Activated naive CD4-positive, alpha-beta T cell treated with anti-CD3 and anti-CD28 coated beads, Interleukin-2, amount 50 U/mL, for 24 hours (primary cell): ENCODE results near the gene LAMA5.

Experiments
- H3K27ac Mint-ChIP-seq: one replicate; pipeline ENCODE4 v1.8.0; 2021; ENCODE audit warnings: mild to moderate bottlenecking, mixed read lengths
- H3K27me3 Mint-ChIP-seq: one replicate; pipeline ENCODE4 v1.8.0; 2021; ENCODE audit warnings: mixed read lengths
- H3K36me3 Mint-ChIP-seq: one replicate; pipeline ENCODE4 v1.8.0; 2021; ENCODE audit warnings: mixed read lengths
- H3K4me1 Mint-ChIP-seq: one replicate; pipeline ENCODE4 v1.8.0; 2021; ENCODE audit warnings: mixed read lengths
- H3K4me3 Mint-ChIP-seq: one replicate; pipeline ENCODE4 v1.8.0; 2021; ENCODE audit warnings: mild to moderate bottlenecking, mixed read lengths
- H3K9me3 Mint-ChIP-seq: one replicate; pipeline ENCODE4 v1.8.0; 2021; ENCODE audit warnings: mixed read lengths

Gene LAMA5

DNA sequence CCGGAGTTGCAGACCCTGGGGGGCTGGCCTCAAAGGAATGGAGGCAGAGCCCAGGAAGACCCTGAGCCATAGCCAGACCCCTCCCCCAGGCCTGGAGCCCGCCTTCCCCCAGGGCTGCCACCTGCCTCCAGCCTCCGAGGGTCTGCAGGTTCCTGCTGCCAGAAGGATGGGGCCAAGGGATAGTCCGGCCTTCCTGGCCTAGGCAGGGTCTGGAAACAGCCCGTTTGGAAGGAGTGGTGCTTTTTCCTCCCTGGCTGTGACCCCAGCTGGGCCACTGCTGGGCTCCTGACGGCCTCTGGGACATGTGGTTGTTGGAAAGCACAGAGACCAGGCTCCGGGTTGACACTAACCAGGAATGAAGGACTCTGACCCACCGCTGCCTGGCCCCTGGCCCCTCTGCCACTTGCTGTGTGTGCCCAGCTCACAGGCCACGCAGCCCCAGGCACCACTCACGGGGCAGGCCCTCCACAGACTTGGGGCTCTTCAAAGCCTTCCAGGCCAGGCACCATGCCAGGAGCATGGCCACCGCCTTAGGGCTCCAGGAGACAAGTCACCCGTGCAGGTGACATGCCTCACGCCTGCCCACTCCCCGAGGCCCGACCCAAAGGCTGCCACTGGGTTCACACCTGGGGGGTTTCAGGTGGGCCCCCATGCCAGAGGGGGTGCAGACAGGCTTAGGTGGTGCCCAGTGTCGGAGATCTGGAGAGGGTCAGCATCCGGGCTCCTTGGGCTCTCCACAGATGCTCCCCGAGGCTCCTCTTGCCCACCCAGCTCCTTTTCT lies 3.9 kb upstream of the LAMA5 start:
- no peak overlapping the region for H3K4me3 Mint-ChIP-seq
- no peaks in the 10 kb centered on the region for H3K9me3 Mint-ChIP-seq
- no peaks in the 10 kb centered on the region for H3K4me1 Mint-ChIP-seq
- H3K36me3 Mint-ChIP-seq: no peaks in the 10 kb centered on the region
- no peak overlapping the region for H3K27ac Mint-ChIP-seq
- peaks cover 6% of the 10 kb centered on the region for H3K27me3 Mint-ChIP-seq

DNA sequence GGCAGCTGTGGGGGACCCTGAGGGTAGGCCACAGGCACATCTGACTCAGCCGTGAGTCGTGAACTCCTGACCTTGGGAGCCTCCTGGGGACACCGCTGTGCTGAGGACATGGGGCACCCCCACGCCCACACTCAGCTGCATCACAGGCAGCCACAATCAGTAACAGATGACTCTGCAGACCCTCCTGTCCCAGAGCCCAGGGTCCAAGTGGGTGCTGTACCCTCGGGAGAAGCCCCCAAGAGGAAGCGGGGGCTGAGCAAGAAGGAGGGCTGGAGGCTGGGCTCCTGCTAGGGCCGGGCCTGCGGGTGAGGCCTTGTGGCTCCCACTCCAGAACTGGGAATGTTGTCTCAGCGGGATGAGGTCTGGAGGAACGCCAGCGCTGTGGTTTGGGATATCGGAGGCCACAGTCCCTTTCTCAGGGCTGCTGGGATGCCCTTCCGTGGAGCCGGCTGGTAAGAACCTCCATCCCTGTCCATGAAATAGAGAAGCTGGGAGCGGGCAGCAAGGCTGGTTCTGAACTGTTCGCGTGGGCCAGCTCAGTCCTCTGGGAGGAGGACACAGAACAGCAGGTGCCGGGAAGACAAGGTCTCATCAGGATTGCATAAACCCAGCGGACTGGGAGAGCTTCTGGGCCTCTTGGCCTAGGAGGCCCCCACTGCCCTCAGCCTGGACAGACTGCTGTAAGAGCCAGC lies 3.1 kb upstream of the LAMA5 start:
- Mint-ChIP-seq H3K27ac (no peak overlapping the region), H3K4me1 (no peaks in the 10 kb centered on the region), H3K4me3 (no peak overlapping the region), H3K9me3 (no peaks in the 10 kb centered on the region), H3K27me3 (peaks cover 8% of the 10 kb centered on the region), H3K36me3 (no peaks in the 10 kb centered on the region)

DNA sequence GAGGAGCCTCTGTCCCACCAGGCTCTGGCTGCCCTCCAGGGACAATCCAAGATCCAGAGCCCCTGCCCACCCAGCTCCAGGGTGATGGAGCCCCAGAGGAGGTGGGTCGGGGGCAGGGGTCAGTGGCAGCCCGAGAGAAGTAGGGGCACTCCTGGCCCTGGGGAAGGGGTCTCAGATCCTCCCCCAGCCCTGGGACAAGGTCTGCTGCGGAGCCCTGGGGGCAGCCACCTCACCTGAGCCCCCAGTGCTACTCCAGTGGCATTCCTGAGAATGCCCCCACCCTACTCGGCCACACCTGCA lies 2.7 kb upstream of the LAMA5 start:
- Mint-ChIP-seq H3K36me3 (no peaks in the 10 kb centered on the region), H3K4me1 (no peaks in the 10 kb centered on the region), H3K27me3 (peaks cover 12% of the 10 kb centered on the region), H3K4me3 (no peak overlapping the region), H3K27ac (no peak overlapping the region), H3K9me3 (no peaks in the 10 kb centered on the region)

DNA sequence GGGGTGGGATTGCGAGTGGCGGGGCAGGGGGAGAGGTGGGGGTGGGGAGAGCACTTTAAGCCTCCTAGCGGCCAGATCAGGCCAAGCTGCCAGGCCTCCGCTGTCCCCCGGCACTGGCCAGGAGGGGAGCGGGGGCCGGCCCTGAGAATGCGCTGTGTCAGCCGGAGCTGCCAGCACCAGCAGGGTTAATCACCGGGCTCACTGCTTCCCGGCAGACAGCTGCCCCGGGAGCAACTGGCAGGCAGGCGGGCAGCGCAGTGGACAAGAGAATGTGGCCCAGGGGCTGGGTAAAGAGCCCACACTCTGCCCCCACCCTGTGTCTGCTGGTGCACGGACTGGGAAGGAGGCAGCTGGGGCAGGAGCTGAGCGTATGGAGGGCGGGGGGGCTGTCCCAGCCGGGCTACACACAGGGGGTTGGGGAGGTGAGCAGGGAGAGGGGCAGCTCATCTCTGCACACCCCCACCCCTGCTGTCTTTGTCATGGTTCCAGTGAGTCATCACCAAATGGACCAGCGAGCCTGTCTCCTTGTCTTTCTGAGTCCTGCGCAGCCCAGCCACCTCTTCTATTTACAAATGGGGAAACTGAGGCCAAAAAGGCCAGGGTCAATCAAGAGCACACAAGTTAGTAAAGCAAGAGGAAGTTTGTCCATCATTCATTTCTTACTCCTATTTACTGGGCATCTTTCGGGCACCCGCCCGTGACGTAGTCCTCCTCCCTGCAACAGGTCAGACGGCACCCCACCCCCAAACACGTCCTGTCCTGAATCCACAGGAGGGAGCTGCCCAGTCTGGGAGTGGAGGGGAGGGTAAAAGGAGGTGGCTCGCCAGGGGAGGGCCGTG lies 2.1 kb upstream of the LAMA5 start:
- Mint-ChIP-seq H3K9me3 (no peaks in the 10 kb centered on the region), H3K4me1 (no peaks in the 10 kb centered on the region), H3K27ac (no peak overlapping the region), H3K27me3 (peaks cover 12% of the 10 kb centered on the region), H3K4me3 (peak overlapping the region; percentile 17), H3K36me3 (no peaks in the 10 kb centered on the region)

DNA sequence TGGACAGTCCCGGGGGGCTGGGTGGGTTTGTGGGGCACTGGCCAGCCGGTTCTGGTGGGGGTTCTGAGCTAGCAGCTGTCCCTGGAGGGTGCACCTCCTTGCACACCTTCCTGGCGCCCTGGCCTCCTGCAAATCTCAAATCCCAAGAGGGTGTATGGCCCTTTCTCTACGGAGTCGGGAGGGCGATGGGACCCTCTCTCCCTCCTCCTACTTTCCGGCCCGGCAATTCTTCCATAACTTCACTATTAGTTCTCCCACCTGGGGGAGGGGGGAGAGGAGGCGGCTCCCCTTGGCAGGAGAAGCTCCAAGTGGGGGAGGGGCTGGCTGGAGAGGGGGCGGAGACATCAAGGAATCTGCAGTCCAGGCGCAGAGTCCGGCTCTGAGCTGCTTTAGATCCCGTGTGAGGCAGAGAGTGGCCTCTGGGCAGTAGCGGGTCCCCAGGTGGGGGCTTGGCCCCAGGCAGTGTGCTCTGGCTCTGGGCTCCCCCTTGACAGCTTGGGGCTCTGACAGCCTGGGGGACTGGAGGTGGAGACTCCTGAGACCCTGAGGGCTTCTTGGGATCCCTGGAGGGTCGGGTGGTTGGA lies 1.4 kb upstream of the LAMA5 start:
- peaks cover 15% of the 10 kb centered on the region for H3K27me3 Mint-ChIP-seq
- peak overlapping the region; percentile 52 for H3K4me3 Mint-ChIP-seq
- no peak overlapping the region for H3K27ac Mint-ChIP-seq
- H3K36me3 Mint-ChIP-seq: no peaks in the 10 kb centered on the region
- H3K4me1 Mint-ChIP-seq: no peaks in the 10 kb centered on the region
- H3K9me3 Mint-ChIP-seq: no peaks in the 10 kb centered on the region

DNA sequence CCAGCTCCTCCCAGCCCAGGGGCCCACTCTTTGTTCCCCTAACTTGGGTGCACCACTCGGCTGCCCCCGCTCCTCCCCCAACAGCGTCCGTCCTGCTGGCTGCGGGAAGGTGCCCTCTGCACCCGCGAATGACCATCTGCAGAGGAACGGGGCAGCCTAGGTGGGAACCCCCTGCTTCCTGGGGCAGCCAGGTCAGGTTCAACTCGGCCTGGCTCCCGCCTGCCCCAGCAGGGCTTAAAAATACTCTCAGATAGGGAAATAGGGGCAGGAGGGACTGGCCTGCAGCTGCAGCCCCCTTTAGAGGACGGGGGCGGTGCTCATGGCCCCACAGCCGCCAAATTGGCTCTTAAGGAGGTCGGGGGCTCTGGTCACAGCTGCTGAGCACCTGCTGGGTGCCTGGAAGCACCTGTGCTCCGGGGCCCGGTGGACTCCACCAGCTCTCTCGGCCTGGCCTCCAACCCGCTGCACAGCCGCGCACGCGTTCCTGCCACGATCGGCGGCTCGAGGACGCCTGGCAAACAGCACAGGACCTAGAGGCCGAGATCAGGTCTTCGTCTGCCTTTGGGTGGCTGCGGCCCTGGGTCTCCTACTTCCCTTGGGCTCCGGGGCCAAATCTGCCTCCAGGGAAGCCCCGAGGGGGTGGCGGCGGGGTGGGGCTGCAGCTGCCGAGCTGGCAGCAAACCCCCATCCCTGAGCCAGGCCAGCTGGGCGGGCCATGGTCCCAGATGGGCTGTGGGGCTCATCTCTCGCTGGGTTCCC lies 700 bp upstream of the LAMA5 start:
- Mint-ChIP-seq H3K9me3 (no peaks in the 10 kb centered on the region), H3K4me3 (peak overlapping the region; percentile 52), H3K36me3 (no peaks in the 10 kb centered on the region), H3K27me3 (peaks cover 16% of the 10 kb centered on the region), H3K4me1 (no peaks in the 10 kb centered on the region), H3K27ac (no peak overlapping the region)

DNA sequence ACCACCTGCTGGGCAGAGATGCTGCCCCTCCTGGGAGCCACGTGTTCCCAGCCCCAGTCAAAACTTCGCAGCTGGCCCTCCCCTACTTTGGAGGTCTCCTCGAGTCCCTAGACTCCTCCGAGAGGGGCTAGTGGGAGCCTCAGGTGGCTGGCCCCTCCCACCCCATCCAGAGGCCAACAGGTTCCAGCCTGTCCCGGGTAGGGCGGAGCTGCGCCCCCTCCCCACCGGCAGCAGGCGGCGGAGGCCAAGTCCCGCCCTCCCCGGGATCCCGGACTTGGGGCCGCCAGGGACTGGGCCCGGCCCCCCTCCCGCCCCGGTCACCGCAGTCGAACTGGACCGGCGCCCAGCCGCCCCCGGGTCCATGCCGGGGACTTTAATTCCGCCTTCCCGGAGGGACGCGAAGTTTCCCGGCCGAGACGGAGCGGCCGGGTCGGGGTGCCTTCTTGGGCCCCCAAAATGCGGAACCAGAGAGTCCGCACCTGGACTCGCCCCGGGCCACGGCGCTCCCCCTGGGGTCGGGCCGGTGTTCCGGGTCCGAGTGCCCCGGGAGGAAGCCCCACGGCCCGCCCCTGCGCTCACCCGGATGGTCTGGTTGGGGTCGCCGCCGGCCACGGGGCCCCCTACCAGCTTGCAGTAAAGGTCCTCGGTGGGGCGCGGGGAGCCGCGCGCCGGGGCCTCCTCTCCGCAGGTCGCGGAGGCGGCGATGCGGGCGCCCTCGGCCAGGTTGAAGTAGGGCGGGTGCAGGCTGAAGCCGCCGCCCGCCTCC lies 559 bp downstream of the LAMA5 start:
- H3K4me1 Mint-ChIP-seq: no peaks in the 10 kb centered on the region
- H3K36me3 Mint-ChIP-seq: no peaks in the 10 kb centered on the region
- H3K4me3 Mint-ChIP-seq: no peak overlapping the region
- H3K9me3 Mint-ChIP-seq: no peaks in the 10 kb centered on the region
- H3K27ac Mint-ChIP-seq: no peak overlapping the region
- peaks cover 16% of the 10 kb centered on the region for H3K27me3 Mint-ChIP-seq

DNA sequence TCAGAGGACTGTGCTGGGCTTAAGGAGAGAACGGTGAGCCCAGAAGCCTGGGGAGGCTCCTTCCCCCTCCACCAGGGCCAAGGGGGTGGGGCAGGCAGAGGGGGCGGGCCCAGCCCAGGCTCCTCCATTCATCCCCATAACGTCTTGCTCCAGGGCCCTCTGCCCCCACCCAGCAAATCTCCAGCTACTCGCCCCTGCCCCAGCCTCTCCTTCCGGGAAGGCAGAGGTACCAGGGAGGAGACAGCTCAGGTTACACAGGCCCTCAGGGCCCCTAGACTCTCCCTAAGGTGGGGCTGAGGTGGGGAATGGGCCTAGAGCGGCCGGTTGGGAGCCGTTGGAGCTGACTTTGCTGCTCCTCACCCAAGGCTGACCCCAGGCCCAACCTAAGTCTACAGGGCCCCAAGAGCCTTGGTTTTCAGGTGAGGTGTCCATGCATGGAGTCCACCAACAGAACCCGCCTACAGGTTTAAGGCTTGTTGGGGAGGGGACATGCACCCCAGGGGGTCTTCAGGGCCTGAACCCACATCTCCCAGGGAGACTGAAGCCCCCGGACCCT lies 1.2 kb downstream of the LAMA5 start:
- Mint-ChIP-seq H3K27me3 (peaks cover 16% of the 10 kb centered on the region), H3K36me3 (no peaks in the 10 kb centered on the region), H3K27ac (no peak overlapping the region), H3K4me3 (no peak overlapping the region), H3K4me1 (no peaks in the 10 kb centered on the region), H3K9me3 (no peaks in the 10 kb centered on the region)

DNA sequence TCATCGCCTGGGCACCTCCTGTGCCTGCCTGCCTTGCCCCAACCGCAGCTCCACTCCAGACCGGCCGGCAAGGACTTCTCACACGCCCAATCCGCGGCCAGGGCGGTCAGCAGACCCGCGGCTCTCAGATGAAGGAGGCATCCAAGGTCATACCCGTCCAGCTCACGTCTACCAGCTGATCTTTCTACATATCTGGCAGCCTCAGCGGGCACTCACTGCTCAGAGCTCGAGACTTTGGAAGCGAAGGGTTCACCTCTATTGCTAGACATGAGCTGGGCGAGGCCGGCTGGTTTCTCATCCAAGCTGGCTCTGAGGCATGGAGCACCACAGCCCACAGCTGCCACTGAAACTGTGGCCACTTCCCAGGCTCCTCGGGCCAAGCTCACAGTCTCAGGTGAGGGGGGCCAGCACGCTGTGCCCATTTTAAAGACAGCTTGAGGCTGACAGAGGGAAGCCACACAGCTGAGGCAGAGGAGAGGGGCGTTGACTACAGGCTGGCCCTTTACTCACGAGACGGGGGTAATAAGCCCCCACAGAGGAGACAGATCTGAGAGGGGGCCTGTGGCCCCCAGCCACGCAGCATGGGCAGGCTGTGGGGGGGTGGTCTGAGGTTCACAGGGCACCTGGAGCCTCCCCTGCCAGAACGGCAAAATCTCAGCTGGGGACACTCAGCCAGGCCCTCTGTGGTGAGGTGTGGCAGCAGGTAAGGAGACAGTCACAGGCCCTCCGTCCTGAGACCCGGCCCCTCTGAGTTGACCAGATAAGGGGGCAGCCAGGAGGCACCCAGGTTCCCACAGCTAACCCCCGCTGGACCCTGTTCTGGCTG lies 2.0 kb downstream of the LAMA5 start:
- H3K9me3 Mint-ChIP-seq: no peaks in the 10 kb centered on the region
- H3K36me3 Mint-ChIP-seq: no peaks in the 10 kb centered on the region
- peaks cover 16% of the 10 kb centered on the region for H3K27me3 Mint-ChIP-seq
- H3K4me3 Mint-ChIP-seq: peak overlapping the region; percentile 52
- no peaks in the 10 kb centered on the region for H3K4me1 Mint-ChIP-seq
- H3K27ac Mint-ChIP-seq: no peak overlapping the region

DNA sequence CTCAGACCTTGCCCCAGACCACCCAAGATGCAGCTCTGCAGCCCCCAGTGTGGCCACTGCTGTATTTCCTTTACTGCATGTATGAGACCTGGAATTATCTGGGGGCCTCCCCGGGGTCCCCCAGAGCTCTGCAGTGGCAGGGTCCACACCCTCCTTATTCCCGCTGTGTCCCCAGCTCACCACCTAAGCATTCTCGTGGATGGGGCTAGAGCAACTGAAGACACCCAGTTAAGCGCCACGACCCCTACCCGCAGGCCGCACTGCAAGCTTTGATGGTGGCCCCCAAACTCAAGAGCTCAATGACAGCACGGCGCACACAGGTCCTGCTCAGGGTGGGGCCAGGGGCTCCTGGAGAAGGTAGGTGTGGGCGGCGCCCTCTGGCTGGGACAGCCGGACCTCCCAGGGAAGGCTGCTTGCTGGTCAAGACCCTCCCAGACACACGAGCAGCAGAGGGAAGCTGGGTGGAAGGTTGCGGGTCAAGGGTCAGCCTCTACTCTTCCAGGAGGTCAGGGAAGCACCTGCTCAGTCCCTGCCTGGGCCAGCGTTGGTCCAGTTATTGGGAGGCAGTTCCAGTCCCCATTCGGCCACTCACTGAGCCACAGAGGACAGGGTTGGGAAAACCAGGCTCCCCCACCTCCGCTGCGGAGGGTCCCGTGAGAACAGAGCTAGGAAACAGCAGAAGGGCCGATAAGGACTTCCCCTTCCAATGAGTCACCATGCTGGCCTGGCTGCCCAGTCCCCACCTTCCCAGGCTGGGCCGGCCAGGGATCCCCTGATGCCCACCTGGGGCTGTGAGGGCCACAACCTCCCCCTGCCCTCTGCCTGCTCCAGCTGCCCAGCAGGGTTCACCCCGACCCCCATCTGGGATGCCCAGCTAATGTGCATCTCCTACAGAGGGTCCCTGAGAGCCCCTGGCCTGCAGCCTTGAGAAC lies 2.9 kb downstream of the LAMA5 start:
- Mint-ChIP-seq H3K9me3 (no peaks in the 10 kb centered on the region), H3K4me1 (no peaks in the 10 kb centered on the region), H3K4me3 (no peak overlapping the region), H3K27ac (peak overlapping the region; percentile 17), H3K36me3 (no peaks in the 10 kb centered on the region), H3K27me3 (peaks cover 13% of the 10 kb centered on the region)

DNA sequence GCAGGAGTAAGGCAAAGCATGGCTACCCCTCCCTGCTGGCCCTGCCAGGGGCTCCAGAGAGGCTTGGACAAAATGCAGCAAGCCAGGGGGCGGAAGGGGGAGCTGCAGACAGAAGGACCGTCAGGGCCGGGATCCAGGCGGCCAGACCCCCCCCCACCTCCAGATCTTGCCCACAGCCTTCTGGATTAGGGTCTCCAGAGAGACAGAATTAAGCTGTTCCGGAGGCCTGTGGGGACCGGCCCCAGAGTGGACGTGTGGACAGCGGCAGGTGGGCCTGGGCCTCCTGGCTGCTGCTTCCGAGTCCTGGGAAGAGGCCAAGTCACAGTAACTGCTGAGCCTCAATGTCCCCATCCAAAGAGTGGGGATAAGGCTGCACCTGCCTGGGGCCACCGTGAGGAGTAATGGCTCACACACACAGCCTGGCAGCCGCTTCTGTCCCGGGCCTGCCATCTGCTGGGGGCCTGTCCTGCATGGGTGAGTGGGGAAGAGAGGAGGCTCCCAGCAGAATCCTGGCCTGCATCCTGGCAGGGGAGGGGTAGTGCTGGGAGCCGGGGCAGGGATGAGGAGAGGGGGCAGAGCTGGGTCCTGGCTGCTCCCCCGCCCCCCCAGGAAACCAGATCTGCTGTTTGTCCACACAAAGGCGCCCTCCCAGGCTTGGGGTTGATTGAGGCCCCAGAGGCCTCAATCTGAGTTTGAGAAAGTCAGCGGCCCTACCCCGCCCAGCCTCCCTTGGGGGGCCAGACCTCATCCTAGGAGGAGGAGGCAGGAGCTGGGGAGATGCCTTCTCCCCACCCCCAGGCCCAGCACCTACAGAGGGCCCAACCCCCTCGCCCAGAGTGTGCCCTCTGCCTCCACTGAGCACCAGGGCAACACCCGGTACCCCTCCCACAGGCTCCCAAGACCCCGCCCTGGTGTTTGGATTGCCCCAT lies 3.9 kb downstream of the LAMA5 start:
- Mint-ChIP-seq H3K36me3 (no peaks in the 10 kb centered on the region), H3K27me3 (peaks cover 11% of the 10 kb centered on the region), H3K4me1 (no peaks in the 10 kb centered on the region), H3K9me3 (no peaks in the 10 kb centered on the region), H3K4me3 (no peak overlapping the region), H3K27ac (no peak overlapping the region)

DNA sequence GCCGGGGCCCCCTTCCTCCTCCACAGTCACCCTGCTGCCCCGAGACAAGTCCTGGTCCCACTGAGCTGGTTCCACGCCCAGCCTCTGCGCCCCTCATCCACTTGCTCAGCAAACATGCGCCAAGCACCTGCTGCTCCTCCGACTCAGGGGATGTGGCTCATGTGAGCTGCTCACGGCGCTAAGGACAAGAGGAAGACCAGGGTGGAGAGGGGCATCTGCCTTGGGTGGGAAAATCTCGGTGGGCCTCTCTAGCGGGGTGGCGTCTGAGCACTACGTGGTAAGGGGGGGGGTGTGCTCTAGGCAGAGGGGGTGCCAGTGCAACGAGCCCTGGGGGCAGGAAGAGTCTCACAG lies 4.5 kb downstream of the LAMA5 start:
- no peak overlapping the region for H3K4me3 Mint-ChIP-seq
- no peaks in the 10 kb centered on the region for H3K4me1 Mint-ChIP-seq
- no peaks in the 10 kb centered on the region for H3K36me3 Mint-ChIP-seq
- H3K9me3 Mint-ChIP-seq: no peaks in the 10 kb centered on the region
- H3K27ac Mint-ChIP-seq: no peak overlapping the region
- H3K27me3 Mint-ChIP-seq: peaks cover 11% of the 10 kb centered on the region
